ENCODE results near the gene DOCK2.

DNA sequence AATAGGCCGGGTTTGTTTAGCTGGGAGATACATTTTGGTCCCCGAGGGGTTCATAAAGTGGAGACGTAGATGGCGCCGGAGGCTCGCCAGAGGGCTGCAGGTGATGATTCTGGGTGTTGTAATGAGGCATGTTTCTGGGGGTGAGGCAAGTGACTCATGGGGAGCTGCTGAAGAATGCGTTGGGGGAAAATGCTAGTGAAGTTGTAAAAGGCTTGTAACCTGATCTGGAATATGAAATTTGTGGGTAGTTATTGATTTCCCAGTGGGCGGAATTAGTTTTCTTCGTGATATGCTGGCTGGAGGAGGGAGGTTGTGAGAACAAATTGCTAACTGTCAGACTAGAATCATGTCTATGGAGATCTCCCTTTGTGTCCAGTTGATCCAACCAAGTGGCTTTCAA lies 158.3 kb downstream of the DOCK2 start:
- TF ChIP-seq, protein P1, sequence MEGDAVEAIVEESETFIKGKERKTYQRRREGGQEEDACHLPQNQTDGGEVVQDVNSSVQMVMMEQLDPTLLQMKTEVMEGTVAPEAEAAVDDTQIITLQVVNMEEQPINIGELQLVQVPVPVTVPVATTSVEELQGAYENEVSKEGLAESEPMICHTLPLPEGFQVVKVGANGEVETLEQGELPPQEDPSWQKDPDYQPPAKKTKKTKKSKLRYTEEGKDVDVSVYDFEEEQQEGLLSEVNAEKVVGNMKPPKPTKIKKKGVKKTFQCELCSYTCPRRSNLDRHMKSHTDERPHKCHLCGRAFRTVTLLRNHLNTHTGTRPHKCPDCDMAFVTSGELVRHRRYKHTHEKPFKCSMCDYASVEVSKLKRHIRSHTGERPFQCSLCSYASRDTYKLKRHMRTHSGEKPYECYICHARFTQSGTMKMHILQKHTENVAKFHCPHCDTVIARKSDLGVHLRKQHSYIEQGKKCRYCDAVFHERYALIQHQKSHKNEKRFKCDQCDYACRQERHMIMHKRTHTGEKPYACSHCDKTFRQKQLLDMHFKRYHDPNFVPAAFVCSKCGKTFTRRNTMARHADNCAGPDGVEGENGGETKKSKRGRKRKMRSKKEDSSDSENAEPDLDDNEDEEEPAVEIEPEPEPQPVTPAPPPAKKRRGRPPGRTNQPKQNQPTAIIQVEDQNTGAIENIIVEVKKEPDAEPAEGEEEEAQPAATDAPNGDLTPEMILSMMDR (IDR thresholded peaks at IDR 0.05), result no peak
- TF ChIP-seq, protein P2, sequence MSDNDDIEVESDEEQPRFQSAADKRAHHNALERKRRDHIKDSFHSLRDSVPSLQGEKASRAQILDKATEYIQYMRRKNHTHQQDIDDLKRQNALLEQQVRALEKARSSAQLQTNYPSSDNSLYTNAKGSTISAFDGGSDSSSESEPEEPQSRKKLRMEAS (IDR thresholded peaks at IDR 0.05; ENCODE audit: low read depth), result no peak
- 0 out of 2 replicates have a peak, but pooled peaks have one; percentile 27 for TF ChIP-seq RAD21 (IDR thresholded peaks at IDR 0.05; ENCODE audit: low read length)
- TF ChIP-seq SMC3 (IDR thresholded peaks at IDR 0.05; ENCODE audit: low read depth, low read length), result no peak

Measured in SK-N-SH (cell line).